HG02973 (cell line): ENCODE data around the gene AGO1.
"Not testable (repeated sequence)": the region's sequence is repeated elsewhere in the genome, so short reads cannot be mapped to it uniquely, and the experiment has no call there.

Source experiments
- ATAC-seq: cut with Tn5 transposase; IDR thresholded peaks from one replicate; pipeline ENCODE4 v1.9.1; 2021; ENCODE audit warnings: moderate library complexity; ENCODE audit not compliant: unreplicated experiment

The AGO1 gene

DNA sequence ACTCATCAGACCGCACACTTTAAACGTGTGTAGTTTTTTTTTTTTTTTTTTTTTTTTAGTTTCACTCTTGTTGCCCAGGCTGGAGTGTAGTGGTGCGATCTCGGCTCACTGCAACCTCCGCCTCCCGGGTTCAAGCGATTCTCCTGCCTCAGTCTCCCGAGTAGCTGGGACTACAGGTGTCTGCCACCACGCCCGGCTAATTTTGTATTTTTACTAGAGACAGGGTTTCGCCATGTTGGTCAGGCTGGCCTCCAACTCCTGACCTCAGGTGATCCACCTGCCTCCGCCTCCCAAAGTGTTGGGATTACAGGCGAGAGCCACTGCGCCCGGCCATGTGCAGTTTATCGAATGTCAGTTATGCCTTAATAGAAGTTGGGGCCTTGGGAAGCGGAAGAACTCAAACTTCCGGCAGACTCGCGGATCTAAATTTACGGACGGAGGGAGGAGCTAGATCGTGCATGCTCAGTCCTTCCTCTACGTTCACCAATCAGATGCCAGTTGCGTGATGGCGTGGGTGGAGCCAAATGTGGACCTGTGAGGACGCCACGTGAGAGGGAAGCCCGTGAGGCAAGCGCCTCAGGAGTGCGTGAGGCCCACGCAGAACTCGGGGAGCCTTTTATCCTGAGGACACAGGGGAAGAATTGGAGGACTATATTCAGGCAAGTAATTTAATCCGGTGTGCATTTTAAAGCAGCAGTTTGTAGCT, 13.6 kb upstream of the AGO1 start:
- ATAC-seq = not testable (repeated sequence)

GRCh38 chr1:35870651-35871309, 12.2 kb upstream of the AGO1 start:
- ATAC-seq = no peak

DNA sequence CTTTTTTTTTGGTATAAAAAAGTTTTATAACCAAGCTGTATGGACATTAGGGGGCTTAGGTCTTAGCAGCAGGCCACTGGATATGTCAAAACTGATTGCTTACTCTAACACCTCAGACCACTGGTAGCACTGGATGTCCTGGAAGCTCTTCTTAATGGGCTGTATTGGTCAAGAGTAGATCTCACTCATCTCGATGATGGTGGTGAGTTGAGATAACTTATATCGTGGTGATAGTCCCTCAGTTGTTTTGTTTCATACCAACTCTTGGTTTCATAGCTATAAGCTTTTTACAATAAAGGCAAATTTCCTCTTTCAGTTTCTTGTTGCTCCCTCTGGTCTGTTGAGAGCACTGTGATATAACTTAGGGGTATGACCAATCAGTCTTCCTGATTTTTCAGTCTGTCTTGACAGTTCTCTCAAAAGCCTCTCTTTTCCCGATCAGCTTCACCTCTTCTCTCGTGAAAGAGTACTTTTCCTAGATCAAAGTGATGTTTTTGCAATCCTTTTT, 9.7 kb upstream of the AGO1 start:
- ATAC-seq = no peak

DNA sequence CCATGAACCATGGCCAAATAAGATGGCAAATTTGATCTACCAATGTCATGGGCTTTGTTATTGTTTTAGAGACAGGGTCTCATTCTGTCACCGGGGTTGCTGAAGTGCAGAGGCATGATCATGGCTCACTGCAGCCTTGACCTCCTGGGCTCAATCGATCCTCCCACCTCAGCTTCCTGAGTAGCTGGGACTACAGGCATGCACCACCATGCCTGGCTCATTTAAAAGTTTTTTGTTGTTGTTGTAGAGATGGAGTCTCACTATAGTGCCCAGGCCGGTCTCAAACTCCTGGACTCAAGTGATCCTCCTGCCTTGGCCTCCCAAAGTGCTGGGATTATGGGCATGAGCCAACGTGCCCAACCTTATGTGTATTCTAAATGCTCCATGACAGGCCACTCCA, 8.9 kb upstream of the AGO1 start:
- ATAC-seq = not testable (repeated sequence)

DNA sequence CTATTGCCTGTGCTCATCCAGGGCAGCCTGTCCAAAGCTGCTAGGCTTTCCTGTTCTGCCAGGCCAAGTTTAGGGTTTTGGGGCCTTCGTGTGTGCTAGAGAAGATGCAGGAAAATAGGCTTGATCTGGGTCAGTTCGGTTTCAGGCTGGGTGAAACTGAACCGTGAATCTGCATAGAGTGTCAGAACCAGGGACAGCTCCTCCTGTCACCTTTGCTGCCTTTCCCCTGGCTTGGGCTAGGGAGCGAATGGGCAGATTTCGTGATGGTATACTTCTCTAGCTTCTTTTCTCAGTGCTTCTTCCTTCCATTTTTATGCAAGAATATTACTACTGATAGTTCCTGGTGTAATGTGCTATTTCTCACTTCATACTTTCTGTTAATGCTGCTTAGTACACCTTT, 6.0 kb upstream of the AGO1 start:
- ATAC-seq = no peak

DNA sequence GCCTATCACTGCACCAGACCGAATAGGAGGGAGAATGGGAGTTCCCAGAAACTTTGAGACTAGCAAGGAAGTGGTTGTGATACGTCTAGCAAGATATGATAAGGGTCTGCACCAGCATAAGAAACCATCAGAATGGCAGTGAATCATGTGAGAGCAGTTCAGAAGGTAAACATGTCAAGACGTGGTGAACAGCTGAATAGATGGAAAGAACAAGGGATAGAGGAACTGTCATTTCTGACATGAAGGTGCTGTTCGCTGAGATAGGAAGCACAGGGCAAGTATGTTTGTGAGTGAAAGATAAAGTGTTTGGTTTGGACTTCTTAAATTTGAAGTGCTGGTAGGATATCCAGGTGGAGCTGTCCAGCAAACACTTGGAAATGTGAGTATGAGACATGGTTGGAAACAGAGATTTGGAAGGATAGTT, 1.1 kb upstream of the AGO1 start:
- no peak for ATAC-seq

DNA sequence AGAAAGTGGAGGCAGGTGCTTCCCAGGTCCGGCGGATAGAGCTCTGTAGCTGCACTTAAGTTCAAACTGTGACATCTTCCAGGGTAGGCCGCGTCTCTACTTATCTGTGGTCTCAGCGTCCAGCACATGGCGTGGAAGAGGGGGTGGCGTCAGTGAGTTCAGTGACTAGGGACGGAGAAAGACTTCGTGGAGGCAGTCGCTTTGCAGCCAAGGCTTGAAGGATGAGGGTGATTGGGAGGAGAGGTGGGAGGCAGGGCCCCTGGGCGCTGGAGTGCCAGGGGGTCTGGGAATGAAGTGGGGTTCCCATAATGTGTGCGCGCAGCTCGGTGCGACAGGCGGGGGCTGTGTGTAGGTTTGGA, 444 bp upstream of the AGO1 start:
- ATAC-seq = no peak

DNA sequence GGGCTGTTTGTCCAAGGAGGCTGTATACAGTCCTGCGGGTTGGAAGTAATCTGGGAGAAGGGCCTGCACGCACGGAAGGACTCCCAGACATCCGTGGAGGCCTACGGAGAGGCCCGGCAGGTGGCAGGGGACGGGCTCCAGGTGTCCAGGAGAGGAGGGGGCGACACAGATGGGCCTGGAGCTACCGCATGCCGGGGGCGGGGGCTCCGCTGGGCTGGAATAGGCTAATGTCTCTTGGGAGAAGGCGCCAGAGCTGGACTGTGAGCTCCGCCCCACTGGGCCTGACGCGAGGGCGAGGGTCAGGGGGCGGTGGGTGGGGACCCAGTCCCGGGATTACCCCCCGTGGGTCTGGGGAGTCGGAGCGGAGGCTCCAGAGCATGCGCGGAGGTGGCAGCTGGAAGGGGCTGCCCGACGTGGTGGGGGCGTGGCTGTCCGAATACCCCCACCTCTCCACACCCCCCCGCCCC, 659 bp downstream of the AGO1 start:
- ATAC-seq = no peak

DNA sequence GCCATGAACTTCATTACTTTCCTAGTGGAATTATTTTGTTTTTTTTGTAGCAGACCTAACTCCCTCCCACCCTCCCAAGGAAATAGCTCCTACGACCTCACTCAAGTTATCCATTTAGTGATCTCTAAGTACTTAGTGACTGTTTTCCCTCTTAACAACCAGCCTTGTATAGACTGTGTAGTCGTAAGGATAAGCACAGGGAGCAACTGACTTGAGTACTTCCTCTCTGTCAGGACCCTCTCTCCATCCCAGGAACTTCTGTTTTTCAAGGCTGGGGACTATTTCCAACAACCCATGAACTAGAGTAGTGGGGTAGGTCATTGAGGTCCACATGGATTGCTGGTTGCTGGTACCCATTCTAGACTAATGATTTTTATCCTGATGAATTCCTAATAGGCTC, 1.9 kb downstream of the AGO1 start:
- ATAC-seq = no peak

DNA sequence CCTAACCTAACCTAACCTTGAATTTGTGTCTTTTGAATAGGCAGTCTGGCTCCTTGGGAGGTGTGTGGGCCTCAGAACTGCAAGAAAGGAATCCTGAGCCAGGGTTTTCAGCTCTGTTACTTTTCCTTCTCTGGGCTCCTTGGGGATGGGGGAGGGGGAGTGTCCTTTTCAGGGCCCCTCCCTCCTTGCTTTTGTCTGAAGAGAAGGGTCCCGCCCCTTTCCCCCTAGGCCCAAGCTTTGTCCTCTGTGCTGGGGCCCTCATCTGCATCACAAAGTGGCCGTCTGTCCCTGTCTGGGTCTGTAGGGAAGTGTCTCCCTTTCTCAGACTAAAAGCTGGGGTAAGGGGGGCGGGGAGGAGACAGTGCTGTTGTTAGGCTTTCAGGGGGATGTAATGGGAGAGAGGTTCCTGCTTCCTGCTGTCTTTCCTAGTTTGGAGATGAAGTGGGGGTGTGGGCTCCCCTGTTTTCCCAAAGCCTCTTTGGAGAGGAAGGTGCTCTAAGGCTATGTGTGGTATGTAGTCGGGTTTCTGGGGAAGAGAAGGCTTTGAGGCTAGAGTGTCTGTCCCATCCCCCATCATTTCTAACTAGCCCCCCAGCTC, 3.1 kb downstream of the AGO1 start:
- ATAC-seq = no peak

DNA sequence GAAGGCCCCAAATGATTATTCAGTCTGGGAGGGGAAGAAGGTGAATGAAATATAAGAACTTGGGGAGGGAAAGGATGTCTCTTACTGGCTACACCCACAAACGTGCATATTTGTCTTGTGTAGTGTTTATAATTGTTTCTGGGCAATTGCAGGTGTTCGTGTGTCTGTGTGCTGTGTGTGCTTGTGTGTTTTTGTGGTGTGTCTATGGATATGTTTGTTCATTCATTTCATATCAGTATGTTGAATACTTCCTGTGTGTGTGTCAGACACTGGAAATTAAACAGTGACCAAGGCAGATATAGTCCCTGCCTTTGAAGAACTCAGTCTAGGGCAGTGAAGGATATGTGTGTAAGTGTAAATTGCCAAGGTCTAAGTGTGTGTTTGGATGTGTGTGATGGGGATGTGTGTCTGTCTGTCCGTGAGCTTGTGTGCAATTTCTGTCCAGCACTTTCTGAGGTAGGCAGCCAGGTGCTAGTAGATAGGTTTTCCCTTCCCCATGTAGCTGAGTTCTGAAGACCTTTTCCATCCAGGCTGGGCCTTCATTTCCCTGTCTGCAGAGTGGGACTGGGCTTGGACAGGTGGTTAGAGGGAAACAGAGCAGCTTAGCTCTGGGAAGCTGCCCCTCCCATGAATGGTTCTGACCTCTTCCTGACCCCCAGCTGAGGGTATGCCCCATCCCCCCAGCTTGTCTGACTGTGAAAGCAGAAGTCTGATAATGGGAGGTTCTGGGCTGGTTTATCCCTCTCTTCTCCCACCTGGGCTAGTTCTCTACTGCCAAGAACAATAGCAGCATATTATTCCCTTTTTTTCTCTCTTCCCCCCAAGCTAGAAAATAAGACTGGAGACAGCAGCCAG, 3.8 kb downstream of the AGO1 start:
- no peak for ATAC-seq

DNA sequence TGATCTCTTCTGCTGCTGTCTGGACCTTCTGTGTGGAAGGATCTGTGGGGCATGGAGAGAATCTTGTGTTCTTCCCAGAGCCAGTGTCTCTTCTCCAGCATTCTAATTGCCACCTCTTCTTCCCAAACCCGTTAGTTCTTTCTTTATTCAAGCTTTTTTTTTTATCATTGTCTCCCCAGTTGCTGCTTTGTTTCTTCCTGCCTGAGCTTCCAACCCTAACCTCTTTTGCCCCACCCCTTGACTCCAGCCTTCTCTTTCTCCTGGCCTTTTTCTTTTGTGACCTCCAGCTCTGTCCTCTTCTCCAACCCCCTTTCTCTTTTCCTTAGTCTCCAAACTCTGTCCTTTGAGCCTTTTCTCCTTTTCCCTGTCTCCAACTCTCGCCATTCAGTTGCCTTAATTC, 4.5 kb downstream of the AGO1 start:
- ATAC-seq = no peak

DNA sequence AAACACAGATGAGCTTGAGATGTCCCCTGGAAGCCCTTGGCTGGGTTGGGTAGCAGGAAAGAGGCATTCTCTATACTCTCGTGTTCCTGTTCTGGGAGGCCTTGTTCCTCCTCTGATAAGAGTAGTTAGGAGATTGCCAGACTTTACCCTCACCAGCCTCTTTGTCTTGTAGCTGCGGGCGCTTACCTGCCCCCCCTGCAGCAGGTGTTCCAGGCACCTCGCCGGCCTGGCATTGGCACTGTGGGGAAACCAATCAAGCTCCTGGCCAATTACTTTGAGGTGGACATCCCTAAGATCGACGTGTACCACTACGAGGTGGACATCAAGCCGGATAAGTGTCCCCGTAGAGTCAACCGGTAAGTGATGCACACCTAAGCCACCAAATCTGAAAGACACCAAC, 5.2 kb downstream of the AGO1 start:
- ATAC-seq = no peak

GRCh38 chr1:35888981-35889380, 6.0 kb downstream of the AGO1 start:
- not testable (repeated sequence) for ATAC-seq

DNA sequence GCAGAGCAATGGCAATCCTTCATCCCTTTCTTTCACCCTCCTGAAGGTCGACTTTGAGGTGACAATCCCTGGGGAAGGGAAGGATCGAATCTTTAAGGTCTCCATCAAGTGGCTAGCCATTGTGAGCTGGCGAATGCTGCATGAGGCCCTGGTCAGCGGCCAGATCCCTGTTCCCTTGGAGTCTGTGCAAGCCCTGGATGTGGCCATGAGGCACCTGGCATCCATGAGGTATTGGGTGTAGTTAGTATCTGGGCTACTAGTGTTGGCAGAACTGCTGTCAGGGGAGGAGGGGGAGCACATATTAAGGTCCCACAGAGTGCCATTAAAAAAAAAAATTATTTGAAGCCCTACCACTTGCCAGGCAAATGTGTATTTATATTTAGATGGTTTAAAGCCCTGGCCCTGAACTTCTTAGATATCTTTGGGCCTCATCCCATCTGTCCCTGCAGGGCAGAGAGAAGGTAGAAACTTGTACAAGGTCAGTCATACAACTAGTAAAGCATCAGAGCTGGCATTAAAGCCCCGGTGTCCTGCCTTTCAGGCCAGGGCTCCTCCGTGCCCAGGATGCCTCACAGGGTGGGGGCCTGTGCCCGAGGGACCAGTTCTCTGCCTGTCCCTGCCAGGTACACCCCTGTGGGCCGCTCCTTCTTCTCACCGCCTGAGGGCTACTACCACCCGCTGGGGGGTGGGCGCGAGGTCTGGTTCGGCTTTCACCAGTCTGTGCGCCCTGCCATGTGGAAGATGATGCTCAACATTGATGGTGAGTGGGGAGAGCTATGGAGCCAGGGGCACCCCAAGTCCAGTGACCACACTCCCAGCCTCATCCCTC, 10.3 kb downstream of the AGO1 start:
- ATAC-seq = no peak

- no peak for ATAC-seq
Measured at GRCh38 chr1:35894183-35894582, 11.2 kb downstream of the AGO1 start.

DNA sequence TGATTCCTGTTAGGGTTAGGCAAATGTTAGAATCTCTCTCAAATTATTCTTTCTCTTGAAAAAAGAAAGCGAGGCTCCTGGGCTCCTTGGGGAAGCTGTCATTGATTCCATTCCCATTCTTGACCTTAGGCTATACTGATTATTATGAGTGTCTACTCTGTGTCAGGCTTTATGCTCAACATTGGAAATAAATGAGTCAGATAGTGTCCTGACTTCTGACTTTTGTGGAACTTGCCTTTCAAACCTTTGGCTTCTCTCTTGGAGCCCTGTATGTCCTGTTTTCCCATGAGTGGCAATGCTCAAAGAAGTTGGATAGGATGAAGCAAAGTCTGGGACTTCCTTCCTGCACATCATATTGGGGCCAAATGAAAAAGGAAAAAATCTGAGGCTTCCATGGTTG, 11.6 kb downstream of the AGO1 start:
- ATAC-seq = no peak

GRCh38 chr1:35899941-35900340, 16.9 kb downstream of the AGO1 start:
- ATAC-seq = no peak

DNA sequence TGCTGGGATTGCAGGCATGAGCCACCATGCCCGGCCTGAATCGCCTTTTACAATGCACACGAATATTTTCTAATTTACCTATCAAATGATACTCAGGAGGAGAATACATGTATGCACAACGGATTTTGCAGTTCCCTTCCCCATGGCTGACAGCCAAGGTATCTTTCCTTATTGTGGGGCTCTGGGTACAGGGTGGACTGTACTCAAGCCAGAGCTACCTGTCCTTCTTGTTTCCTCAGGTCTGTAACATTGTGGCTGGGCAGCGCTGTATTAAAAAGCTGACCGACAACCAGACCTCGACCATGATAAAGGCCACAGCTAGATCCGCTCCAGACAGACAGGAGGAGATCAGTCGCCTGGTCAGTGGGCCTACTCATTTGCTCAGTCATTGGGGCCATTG, 18.2 kb downstream of the AGO1 start:
- no peak for ATAC-seq

GRCh38 chr1:35902671-35903070, 19.7 kb downstream of the AGO1 start:
- ATAC-seq = no peak
